Suprapubic skin (tissue), 4 donors: Measurements from ENCODE around the gene FARS2.

ENCODE experiments used
- CTCF ChIP-seq, 2 donors: fragments of 200-600 bp in 1 of 2; fragments of 450-650 bp in 1 of 2; sonication (generic) in 1 of 2; IDR thresholded peaks; one replicate each; pipeline ENCODE4 v1.5.1; 2016 to 2019; ENCODE audit warnings: antibody characterized with exemption in 2 of 2, mild to moderate bottlenecking in 1 of 2, moderate library complexity in 1 of 2
- EP300 ChIP-seq: sonication (generic); formaldehyde crosslinking; IDR thresholded peaks from one replicate; pipeline ENCODE4 v1.6.1; 2017; ENCODE audit warnings: antibody characterized with exemption
- POLR2A ChIP-seq, 2 donors: fragments of 450-650 bp; IDR thresholded peaks; one replicate each; pipeline ENCODE4 v1.6.1; 2017; ENCODE audit warnings: antibody characterized with exemption in 2 of 2, mild to moderate bottlenecking in 2 of 2, moderate library complexity in 2 of 2
- POLR2AphosphoS5 ChIP-seq, 3 donors: sonication (generic); formaldehyde crosslinking; IDR thresholded peaks; one replicate each; pipeline ENCODE4 v1.6.1; 2017; ENCODE audit warnings: antibody characterized with exemption in 3 of 3

GRCh38 chr6:5403609-5404008 lies 142.3 kb downstream of the FARS2 start:
- no peak for TF ChIP-seq CTCF (IDR thresholded peaks at IDR 0.05)
- TF ChIP-seq POLR2A (IDR thresholded peaks at IDR 0.05): no peak
- no peak for TF ChIP-seq POLR2AphosphoS5 (IDR thresholded peaks at IDR 0.05)
- no peak for TF ChIP-seq EP300
